ENCODE data around the gene KCTD5. TPM values are rescaled to one million over a fixed set of nuclear protein-coding genes. Genes with fewer than 3 reads are reported as not detected.
A peak's percentile ranks its signal among the peaks of the same experiment; 100 is the strongest.
"Not testable (repeated sequence)": the region's sequence is repeated elsewhere in the genome, so short reads cannot be mapped to it uniquely, and the experiment has no call there.

The KCTD5 gene
- total RNA-seq, 1 experiment from 2014 or later: 27.8 TPM

DNA sequence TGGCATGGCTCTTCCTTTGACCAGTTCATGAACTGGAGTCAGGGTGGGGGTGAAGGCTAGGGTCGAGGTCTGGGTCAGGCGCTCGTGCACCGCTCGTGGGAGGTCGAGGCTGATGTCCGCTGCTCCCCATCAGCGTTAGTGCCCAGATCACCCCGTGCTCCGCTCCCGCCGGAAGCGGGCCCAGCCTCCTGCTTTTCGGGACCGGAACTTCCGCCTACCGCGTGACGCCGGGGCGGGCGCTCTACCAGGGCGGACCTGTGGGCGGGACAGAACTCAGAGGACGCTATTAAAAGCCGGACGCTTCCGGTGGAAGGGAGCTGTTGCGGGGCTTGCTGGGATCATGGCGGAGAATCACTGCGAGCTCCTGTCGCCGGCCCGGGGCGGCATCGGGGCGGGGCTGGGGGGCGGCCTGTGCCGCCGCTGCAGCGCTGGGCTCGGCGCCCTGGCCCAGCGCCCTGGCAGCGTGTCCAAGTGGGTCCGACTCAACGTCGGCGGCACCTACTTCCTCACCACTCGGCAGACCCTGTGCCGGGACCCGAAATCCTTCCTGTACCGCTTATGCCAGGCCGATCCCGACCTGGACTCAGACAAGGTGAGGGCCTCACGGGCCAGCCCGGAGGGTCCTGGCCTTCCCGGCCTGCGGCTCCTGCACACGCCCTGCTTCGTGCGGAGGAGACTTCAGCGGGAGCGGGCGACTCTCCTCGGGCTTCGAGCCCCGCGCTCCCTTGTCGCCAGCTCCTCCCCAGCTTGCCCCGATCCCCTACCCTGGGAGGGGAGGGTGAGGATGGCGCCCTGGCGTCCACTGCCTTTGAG, at the start of gene KCTD5 (continued):
- TF ChIP-seq, protein P1, sequence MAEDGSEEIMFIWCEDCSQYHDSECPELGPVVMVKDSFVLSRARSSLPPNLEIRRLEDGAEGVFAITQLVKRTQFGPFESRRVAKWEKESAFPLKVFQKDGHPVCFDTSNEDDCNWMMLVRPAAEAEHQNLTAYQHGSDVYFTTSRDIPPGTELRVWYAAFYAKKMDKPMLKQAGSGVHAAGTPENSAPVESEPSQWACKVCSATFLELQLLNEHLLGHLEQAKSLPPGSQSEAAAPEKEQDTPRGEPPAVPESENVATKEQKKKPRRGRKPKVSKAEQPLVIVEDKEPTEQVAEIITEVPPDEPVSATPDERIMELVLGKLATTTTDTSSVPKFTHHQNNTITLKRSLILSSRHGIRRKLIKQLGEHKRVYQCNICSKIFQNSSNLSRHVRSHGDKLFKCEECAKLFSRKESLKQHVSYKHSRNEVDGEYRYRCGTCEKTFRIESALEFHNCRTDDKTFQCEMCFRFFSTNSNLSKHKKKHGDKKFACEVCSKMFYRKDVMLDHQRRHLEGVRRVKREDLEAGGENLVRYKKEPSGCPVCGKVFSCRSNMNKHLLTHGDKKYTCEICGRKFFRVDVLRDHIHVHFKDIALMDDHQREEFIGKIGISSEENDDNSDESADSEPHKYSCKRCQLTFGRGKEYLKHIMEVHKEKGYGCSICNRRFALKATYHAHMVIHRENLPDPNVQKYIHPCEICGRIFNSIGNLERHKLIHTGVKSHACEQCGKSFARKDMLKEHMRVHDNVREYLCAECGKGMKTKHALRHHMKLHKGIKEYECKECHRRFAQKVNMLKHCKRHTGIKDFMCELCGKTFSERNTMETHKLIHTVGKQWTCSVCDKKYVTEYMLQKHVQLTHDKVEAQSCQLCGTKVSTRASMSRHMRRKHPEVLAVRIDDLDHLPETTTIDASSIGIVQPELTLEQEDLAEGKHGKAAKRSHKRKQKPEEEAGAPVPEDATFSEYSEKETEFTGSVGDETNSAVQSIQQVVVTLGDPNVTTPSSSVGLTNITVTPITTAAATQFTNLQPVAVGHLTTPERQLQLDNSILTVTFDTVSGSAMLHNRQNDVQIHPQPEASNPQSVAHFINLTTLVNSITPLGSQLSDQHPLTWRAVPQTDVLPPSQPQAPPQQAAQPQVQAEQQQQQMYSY (CRISPR knock-in tag; IDR thresholded peaks at IDR 0.05): peak; percentile 72
- TF ChIP-seq MYBL2 (CRISPR knock-in tag; IDR thresholded peaks at IDR 0.05) (peak; percentile 62; the same call in 1 of the 2 replicates), SMAD3 (CRISPR knock-in tag; IDR thresholded peaks at IDR 0.05; ENCODE audit: borderline replicate concordance) (peak; percentile 78; the same call in 1 of the 2 replicates), CBFB (CRISPR knock-in tag; IDR thresholded peaks at IDR 0.05; ENCODE audit: low read depth) (peak; percentile 93; the same call in 1 of the 2 replicates), JAZF1 (CRISPR knock-in tag; IDR thresholded peaks at IDR 0.05) (no peak), NFE2L1 (CRISPR knock-in tag; IDR thresholded peaks at IDR 0.05) (peak; percentile 93), TEAD1 (CRISPR knock-in tag; IDR thresholded peaks at IDR 0.05) (peak; percentile 37; the same call in 1 of the 2 replicates), FOXJ3 (CRISPR knock-in tag; IDR thresholded peaks at IDR 0.05; ENCODE audit: borderline replicate concordance) (peak; percentile 86; the same call in 1 of the 2 replicates), CREB1 (CRISPR knock-in tag; IDR thresholded peaks at IDR 0.05) (peak; percentile 90), ZNF416 (CRISPR knock-in tag; IDR thresholded peaks at IDR 0.05) (no peak), ELF4 (CRISPR knock-in tag; IDR thresholded peaks at IDR 0.05; ENCODE audit: low read depth) (peak; percentile 64; the same call in 1 of the 2 replicates), HMGA2 (CRISPR knock-in tag; IDR thresholded peaks at IDR 0.05) (no peak), NFATC4 (CRISPR knock-in tag; IDR thresholded peaks at IDR 0.05) (no peak), SP1 (CRISPR knock-in tag; conservative IDR thresholded peaks at IDR 0.05) (peak; percentile 100), SOX15 (CRISPR knock-in tag; IDR thresholded peaks at IDR 0.05) (no peak), ESRRA (CRISPR knock-in tag; IDR thresholded peaks at IDR 0.05; ENCODE audit: borderline replicate concordance) (peak; percentile 72), ZNF138 (CRISPR knock-in tag; conservative IDR thresholded peaks at IDR 0.05) (no peak), ZNF317 (CRISPR knock-in tag; IDR thresholded peaks at IDR 0.05; ENCODE audit: borderline replicate concordance, low read depth) (peak; percentile 37; the same call in 1 of the 2 replicates)
- TF ChIP-seq, protein P2, sequence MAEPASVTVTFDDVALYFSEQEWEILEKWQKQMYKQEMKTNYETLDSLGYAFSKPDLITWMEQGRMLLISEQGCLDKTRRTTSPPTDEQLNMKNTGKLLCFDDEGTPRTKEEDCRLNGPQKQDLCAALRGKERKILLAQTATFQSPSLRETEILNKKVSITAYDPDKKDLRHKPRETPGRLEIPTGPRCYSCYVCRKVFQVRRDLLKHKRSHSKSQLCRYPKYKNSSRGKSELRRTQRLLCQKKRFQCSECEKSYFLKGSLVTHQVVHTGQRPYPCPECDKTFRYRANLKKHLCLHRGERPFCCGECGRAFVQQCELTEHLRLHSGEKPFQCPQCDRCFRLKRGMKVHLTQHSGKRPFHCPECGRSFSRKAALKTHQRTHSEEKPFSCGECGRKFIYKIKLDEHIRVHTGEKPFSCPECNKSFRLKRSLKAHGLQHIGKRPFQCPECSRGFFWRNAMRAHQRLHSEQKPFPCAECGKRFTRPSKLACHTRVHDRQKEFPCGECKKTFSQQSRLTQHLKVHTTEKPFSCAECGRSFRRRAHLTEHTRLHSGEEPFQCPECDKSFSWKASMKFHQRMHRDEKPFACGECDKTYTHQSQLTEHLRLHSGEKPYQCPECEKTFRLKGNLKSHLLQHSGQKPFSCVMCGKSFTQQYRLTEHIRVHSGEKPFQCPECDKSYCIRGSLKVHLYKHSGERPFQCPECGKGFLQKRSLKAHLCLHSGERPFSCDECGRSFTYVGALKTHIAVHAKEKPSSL (CRISPR knock-in tag; conservative IDR thresholded peaks at IDR 0.05): no peak
- TF ChIP-seq, protein P3, sequence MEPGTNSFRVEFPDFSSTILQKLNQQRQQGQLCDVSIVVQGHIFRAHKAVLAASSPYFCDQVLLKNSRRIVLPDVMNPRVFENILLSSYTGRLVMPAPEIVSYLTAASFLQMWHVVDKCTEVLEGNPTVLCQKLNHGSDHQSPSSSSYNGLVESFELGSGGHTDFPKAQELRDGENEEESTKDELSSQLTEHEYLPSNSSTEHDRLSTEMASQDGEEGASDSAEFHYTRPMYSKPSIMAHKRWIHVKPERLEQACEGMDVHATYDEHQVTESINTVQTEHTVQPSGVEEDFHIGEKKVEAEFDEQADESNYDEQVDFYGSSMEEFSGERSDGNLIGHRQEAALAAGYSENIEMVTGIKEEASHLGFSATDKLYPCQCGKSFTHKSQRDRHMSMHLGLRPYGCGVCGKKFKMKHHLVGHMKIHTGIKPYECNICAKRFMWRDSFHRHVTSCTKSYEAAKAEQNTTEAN (CRISPR knock-in tag; IDR thresholded peaks at IDR 0.05): peak; percentile 92
- TF ChIP-seq, protein P4, sequence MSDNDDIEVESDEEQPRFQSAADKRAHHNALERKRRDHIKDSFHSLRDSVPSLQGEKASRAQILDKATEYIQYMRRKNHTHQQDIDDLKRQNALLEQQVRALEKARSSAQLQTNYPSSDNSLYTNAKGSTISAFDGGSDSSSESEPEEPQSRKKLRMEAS (CRISPR knock-in tag; IDR thresholded peaks at IDR 0.05): peak; percentile 97

DNA sequence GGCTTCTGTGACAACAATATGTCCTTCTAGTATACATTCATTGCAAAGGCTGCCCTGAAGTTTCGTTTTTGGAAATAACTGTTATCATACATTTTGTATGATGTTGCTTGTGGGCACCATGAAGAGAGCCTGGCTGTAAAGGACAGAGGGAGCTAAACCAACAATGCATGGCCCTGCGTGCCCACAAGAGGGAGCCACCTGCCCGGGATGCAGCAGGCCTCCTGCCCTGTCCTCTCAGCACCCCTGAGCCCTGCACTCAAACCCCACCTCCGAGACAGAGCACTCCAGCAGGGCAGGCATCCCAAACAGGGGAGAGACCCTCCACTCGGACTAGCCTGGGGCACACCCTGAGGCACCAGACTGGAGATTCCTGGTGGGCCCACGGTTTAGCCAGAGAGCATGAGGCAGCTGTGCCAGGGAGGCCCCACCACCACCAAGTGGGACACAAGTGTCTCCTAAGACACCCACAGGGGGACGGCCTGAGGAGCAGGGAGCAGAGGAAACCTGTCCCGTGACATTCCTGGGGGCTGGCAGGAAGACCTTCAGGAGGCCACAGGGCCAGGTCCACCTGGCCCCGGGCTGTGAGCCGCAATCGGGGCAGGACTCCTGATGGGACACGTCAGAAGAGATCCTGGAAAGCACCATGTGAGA, 43.1 kb upstream of the KCTD5 start:
- CTCF ChIA-PET; POLR2A ChIA-PET; H3K27me3 Mint-ChIP-seq (ENCODE audit: low read depth); H3K9me3 Mint-ChIP-seq; H3K36me3 Mint-ChIP-seq; H3K4me1 Mint-ChIP-seq; H3K4me3 Mint-ChIP-seq; H3K27ac Mint-ChIP-seq: not testable (repeated sequence)
- DNase-seq (ENCODE audit: low spot score) (peak; percentile 50), ATAC-seq (peak; percentile 92)

DNA sequence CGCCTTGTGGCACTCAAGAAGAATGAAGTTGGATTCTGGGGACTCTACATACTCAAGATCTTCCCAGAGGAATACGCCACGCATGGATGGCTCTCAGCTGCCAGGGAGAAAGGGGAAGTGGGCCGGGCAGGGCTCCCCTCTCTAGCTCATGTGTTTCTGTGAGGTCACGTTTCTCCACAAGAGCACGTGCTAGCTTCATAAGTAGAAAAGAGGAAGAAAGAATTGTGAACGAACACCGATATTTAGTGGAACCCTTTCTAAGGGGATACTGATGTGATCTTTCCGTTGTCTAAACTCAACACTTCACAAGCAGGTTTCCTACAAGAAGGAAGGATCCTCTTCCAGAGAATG, 42.6 kb upstream of the KCTD5 start:
- H3K36me3 Mint-ChIP-seq; H3K9me3 Mint-ChIP-seq; H3K27me3 Mint-ChIP-seq (ENCODE audit: low read depth); POLR2A ChIA-PET; H3K27ac Mint-ChIP-seq; H3K4me1 Mint-ChIP-seq; H3K4me3 Mint-ChIP-seq; ATAC-seq; CTCF ChIA-PET; DNase-seq (ENCODE audit: low spot score): not testable (repeated sequence)

DNA sequence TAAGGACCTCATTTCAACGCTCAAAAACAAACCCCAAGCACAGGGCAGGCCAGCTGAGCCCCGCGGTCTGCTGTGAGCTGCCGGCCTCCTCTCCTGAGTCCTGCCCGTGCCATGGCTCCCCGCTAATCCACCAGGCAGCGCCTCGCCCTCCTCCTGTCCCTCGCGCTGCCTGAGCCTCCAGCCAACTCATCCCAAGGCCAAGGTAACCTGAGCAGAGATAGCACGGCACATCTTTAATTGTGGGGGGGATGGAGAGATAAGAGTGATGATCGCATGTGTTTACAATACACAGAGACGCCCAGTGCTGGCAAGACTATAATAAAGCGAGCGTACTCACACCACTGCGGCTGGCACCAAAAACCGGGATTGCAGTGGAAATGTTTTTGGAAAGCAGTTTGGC, 39.8 kb upstream of the KCTD5 start:
- POLR2A ChIA-PET; ATAC-seq; H3K9me3 Mint-ChIP-seq; DNase-seq (ENCODE audit: low spot score); H3K36me3 Mint-ChIP-seq; H3K27me3 Mint-ChIP-seq (ENCODE audit: low read depth); H3K27ac Mint-ChIP-seq; H3K4me3 Mint-ChIP-seq; CTCF ChIA-PET; H3K4me1 Mint-ChIP-seq: not testable (repeated sequence)
